ENCODE results near the gene ATG13.

Gene ATG13

DNA sequence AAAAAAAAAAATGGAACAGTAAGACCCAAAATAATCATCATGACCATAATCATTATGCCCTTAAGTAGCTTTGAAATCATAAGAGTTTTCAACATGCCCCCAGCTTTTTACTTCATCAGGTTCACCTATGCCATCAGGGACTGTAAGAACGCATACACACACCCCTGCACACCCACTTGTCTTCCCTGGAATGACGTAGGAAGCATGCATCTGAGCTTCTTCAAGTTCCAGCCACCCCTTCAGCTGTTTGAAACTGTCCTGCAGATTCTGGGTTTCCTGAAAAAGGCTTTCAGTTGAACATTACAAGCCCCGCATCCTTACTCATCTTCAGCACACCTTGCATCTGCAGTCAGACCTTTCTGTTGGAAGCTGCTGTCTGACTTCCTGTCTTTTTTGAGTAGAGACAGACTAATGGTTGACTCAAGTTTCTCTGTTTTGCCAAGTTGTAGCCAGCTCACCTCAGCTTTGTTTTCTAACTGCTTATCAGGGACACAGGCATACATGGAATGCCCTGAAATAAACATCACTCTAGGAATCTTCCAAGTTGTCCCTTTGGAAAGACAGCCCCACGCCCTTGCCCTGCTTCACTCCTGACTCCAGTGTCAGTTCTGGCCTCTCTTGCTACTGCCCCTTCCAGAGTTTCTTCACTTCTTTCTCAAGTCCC, 46.1 kb downstream of the ATG13 start:
- Histone ChIP-seq H3K9me3 (ENCODE audit: control insufficient read depth, insufficient read depth, low read length) (no peaks in the 10 kb centered on the region), H3K27ac (ENCODE audit: low read depth, low read length) (no peak overlapping the region), H3K4me2 (ENCODE audit: low read length) (no peak overlapping the region), H3F3A (ENCODE audit: control insufficient read depth, insufficient read depth) (no peaks in the 10 kb centered on the region), H3K4me3 (ENCODE audit: low read length) (no peak overlapping the region), H3K4me1 (ENCODE audit: control insufficient read depth, low read length) (no peaks in the 10 kb centered on the region), H3K27me3 (ENCODE audit: control insufficient read depth, low read length) (no peaks in the 10 kb centered on the region), H3K79me2 (ENCODE audit: control insufficient read depth, low read length) (no peaks in the 10 kb centered on the region), H4K20me1 (ENCODE audit: control insufficient read depth, insufficient read depth, low read depth, low read length) (no peaks in the 10 kb centered on the region), H3K9me2 (replicated peaks; ENCODE audit: control insufficient read depth, low read length) (no peaks in the 10 kb centered on the region), H3K36me3 (ENCODE audit: control insufficient read depth, low read length) (peaks cover 48% of the 10 kb centered on the region)
- TF ChIP-seq EZH2phosphoT487 (IDR thresholded peaks at IDR 0.05; ENCODE audit: borderline replicate concordance, low read length): no peak

DNA sequence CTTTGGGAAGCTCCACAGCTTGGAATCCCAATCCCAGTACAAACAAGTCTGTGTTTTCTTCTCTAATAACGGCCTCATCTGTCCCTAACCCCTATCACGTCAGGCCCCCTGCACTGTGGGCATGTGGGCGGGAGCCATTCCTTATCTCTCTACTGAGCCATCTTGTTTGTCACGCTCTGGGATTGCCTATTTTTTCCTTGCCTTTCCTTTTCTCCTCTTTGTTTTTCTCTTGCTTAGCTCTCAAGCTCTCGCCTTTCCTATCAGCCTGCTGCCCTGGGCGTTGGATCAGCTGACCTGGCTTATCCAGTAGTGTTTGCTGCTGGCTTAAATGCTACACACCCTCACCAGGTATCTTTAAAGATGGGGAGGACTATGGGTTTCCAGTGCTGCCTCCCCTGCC, 47.3 kb downstream of the ATG13 start:
- TF ChIP-seq, protein P1, sequence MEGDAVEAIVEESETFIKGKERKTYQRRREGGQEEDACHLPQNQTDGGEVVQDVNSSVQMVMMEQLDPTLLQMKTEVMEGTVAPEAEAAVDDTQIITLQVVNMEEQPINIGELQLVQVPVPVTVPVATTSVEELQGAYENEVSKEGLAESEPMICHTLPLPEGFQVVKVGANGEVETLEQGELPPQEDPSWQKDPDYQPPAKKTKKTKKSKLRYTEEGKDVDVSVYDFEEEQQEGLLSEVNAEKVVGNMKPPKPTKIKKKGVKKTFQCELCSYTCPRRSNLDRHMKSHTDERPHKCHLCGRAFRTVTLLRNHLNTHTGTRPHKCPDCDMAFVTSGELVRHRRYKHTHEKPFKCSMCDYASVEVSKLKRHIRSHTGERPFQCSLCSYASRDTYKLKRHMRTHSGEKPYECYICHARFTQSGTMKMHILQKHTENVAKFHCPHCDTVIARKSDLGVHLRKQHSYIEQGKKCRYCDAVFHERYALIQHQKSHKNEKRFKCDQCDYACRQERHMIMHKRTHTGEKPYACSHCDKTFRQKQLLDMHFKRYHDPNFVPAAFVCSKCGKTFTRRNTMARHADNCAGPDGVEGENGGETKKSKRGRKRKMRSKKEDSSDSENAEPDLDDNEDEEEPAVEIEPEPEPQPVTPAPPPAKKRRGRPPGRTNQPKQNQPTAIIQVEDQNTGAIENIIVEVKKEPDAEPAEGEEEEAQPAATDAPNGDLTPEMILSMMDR (IDR thresholded peaks at IDR 0.05; ENCODE audit: low read depth, low read length, poor library complexity, severe bottlenecking): no peak
- no peak for TF ChIP-seq EZH2phosphoT487 (IDR thresholded peaks at IDR 0.05; ENCODE audit: borderline replicate concordance, low read length)
- Histone ChIP-seq H3K9me2 (replicated peaks; ENCODE audit: control insufficient read depth, low read length) (no peaks in the 10 kb centered on the region), H3K4me1 (ENCODE audit: control insufficient read depth, low read length) (no peaks in the 10 kb centered on the region), H3K4me2 (ENCODE audit: low read length) (no peak overlapping the region), H3K36me3 (ENCODE audit: control insufficient read depth, low read length) (peaks cover 52% of the 10 kb centered on the region), H3K27ac (ENCODE audit: low read depth, low read length) (no peak overlapping the region), H3K4me3 (ENCODE audit: low read length) (no peak overlapping the region), H3K9me3 (ENCODE audit: control insufficient read depth, insufficient read depth, low read length) (no peaks in the 10 kb centered on the region), H3K27me3 (ENCODE audit: control insufficient read depth, low read length) (no peaks in the 10 kb centered on the region), H3K79me2 (ENCODE audit: control insufficient read depth, low read length) (no peaks in the 10 kb centered on the region), H4K20me1 (ENCODE audit: control insufficient read depth, insufficient read depth, low read depth, low read length) (no peaks in the 10 kb centered on the region), H3F3A (ENCODE audit: control insufficient read depth, insufficient read depth) (no peaks in the 10 kb centered on the region)

DNA sequence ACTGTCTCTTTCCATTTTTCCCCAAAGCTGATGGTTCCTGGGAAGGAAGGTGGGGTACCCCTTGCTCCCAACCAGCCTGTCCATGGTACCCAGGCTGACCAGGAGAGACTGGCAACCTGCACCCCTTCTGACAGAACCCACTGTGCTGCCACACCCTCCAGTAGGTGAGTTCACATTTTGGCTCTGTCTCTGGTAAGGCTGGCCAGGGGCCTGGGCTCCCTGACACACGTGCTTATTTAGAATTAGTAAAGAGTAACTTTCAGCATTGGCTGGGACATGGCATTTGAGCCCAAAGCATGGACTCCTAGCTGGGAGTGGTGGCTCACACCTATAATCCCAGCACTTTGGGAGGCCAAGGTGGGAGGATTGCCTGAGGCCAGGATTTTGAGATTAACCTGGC, 48.0 kb downstream of the ATG13 start:
- H3K4me2 ChIP-seq (ENCODE audit: low read length): no peak overlapping the region
- no peaks in the 10 kb centered on the region for H3K4me1 ChIP-seq (ENCODE audit: control insufficient read depth, low read length)
- no peaks in the 10 kb centered on the region for H3K9me3 ChIP-seq (ENCODE audit: control insufficient read depth, insufficient read depth, low read length)
- H3K27ac ChIP-seq (ENCODE audit: low read depth, low read length): no peak overlapping the region
- peaks cover 50% of the 10 kb centered on the region for H3K36me3 ChIP-seq (ENCODE audit: control insufficient read depth, low read length)
- H3K4me3 ChIP-seq (ENCODE audit: low read length): no peak overlapping the region
- H3K79me2 ChIP-seq (ENCODE audit: control insufficient read depth, low read length): no peaks in the 10 kb centered on the region
- no peaks in the 10 kb centered on the region for H3K27me3 ChIP-seq (ENCODE audit: control insufficient read depth, low read length)
- no peaks in the 10 kb centered on the region for H4K20me1 ChIP-seq (ENCODE audit: control insufficient read depth, insufficient read depth, low read depth, low read length)
- H3F3A ChIP-seq (ENCODE audit: control insufficient read depth, insufficient read depth): no peaks in the 10 kb centered on the region
- no peak for TF ChIP-seq EZH2phosphoT487 (IDR thresholded peaks at IDR 0.05; ENCODE audit: borderline replicate concordance, low read length)
- TF ChIP-seq, protein P1 (IDR thresholded peaks at IDR 0.05; ENCODE audit: low read depth, low read length, poor library complexity, severe bottlenecking): no peak
- no peaks in the 10 kb centered on the region for H3K9me2 ChIP-seq (replicated peaks; ENCODE audit: control insufficient read depth, low read length)

DNA sequence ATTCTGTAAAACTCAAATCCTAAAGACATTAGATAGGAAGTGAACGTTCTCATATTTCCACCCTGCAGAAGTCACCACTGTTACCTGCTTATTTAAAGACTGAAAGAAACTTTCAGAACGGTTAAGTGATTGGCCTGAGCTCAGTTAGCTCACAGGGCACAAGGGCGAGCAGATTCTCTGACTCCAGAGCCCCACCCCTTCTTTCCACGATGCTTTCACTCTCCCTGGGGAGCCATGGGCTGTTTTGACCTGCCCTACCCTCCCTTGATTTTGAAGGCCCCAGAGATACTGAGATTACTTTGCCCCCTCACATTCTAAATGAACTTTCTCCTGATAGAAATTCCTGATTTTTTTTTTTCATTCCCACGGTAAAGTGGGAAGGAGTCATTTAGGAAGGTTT, 49.2 kb downstream of the ATG13 start:
- H3K27ac ChIP-seq (ENCODE audit: low read depth, low read length): no peak overlapping the region
- H3K9me2 ChIP-seq (replicated peaks; ENCODE audit: control insufficient read depth, low read length): no peaks in the 10 kb centered on the region
- H3K79me2 ChIP-seq (ENCODE audit: control insufficient read depth, low read length): no peaks in the 10 kb centered on the region
- H3K36me3 ChIP-seq (ENCODE audit: control insufficient read depth, low read length): peaks cover 55% of the 10 kb centered on the region
- H4K20me1 ChIP-seq (ENCODE audit: control insufficient read depth, insufficient read depth, low read depth, low read length): no peaks in the 10 kb centered on the region
- no peak overlapping the region for H3K4me3 ChIP-seq (ENCODE audit: low read length)
- TF ChIP-seq, protein P1 (IDR thresholded peaks at IDR 0.05; ENCODE audit: low read depth, low read length, poor library complexity, severe bottlenecking): no peak
- no peak for TF ChIP-seq EZH2phosphoT487 (IDR thresholded peaks at IDR 0.05; ENCODE audit: borderline replicate concordance, low read length)
- no peaks in the 10 kb centered on the region for H3F3A ChIP-seq (ENCODE audit: control insufficient read depth, insufficient read depth)
- H3K9me3 ChIP-seq (ENCODE audit: control insufficient read depth, insufficient read depth, low read length): no peaks in the 10 kb centered on the region
- H3K27me3 ChIP-seq (ENCODE audit: control insufficient read depth, low read length): no peaks in the 10 kb centered on the region
- no peak overlapping the region for H3K4me2 ChIP-seq (ENCODE audit: low read length)
- no peaks in the 10 kb centered on the region for H3K4me1 ChIP-seq (ENCODE audit: control insufficient read depth, low read length)
